Measurements from ENCODE around the gene TLL1.

DNA sequence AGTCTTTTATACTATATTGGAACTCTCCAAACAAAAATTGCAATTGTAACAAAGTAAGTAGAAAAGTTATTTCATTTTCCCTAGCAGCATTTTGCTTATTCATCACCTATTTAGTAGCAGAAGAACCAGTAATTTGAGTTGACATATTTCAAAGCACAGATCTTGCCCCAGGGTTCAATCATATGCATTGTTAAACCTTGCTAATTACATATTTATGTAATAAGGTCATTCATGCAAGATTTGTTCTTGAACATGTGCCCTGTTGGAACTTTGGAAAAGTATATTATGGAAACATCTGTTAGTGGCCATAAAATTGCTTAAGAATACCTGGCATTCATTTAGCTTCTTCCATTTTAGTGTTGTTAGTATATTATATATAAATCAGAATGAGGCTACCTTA is 191.7 kb downstream of the TLL1 start:
- TF ChIP-seq, protein P1, sequence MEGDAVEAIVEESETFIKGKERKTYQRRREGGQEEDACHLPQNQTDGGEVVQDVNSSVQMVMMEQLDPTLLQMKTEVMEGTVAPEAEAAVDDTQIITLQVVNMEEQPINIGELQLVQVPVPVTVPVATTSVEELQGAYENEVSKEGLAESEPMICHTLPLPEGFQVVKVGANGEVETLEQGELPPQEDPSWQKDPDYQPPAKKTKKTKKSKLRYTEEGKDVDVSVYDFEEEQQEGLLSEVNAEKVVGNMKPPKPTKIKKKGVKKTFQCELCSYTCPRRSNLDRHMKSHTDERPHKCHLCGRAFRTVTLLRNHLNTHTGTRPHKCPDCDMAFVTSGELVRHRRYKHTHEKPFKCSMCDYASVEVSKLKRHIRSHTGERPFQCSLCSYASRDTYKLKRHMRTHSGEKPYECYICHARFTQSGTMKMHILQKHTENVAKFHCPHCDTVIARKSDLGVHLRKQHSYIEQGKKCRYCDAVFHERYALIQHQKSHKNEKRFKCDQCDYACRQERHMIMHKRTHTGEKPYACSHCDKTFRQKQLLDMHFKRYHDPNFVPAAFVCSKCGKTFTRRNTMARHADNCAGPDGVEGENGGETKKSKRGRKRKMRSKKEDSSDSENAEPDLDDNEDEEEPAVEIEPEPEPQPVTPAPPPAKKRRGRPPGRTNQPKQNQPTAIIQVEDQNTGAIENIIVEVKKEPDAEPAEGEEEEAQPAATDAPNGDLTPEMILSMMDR (conservative IDR thresholded peaks at IDR 0.05; ENCODE audit: low read depth in 2 of 2) = no peak
- TF ChIP-seq POLR2AphosphoS5 (IDR thresholded peaks at IDR 0.05; ENCODE audit: low read depth) = no peak
- TF ChIP-seq ZNF114 (CRISPR knock-in tag; IDR thresholded peaks at IDR 0.05) = no peak
- TF ChIP-seq CREB1 (CRISPR knock-in tag; IDR thresholded peaks at IDR 0.05; ENCODE audit: low read depth) = no peak
- no peak for TF ChIP-seq JUNB (IDR thresholded peaks at IDR 0.05; ENCODE audit: unreplicated experiment)
- no peak for TF ChIP-seq EZH2 (IDR thresholded peaks at IDR 0.05; ENCODE audit: low read depth, unreplicated experiment)
- TF ChIP-seq, protein P2, sequence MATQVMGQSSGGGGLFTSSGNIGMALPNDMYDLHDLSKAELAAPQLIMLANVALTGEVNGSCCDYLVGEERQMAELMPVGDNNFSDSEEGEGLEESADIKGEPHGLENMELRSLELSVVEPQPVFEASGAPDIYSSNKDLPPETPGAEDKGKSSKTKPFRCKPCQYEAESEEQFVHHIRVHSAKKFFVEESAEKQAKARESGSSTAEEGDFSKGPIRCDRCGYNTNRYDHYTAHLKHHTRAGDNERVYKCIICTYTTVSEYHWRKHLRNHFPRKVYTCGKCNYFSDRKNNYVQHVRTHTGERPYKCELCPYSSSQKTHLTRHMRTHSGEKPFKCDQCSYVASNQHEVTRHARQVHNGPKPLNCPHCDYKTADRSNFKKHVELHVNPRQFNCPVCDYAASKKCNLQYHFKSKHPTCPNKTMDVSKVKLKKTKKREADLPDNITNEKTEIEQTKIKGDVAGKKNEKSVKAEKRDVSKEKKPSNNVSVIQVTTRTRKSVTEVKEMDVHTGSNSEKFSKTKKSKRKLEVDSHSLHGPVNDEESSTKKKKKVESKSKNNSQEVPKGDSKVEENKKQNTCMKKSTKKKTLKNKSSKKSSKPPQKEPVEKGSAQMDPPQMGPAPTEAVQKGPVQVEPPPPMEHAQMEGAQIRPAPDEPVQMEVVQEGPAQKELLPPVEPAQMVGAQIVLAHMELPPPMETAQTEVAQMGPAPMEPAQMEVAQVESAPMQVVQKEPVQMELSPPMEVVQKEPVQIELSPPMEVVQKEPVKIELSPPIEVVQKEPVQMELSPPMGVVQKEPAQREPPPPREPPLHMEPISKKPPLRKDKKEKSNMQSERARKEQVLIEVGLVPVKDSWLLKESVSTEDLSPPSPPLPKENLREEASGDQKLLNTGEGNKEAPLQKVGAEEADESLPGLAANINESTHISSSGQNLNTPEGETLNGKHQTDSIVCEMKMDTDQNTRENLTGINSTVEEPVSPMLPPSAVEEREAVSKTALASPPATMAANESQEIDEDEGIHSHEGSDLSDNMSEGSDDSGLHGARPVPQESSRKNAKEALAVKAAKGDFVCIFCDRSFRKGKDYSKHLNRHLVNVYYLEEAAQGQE (IDR thresholded peaks at IDR 0.05; ENCODE audit: unreplicated experiment) = no peak
- no peak for TF ChIP-seq EZH2phosphoT487 (IDR thresholded peaks at IDR 0.05; ENCODE audit: unreplicated experiment)

All from GM23338 (cell line).